Measurements from ENCODE around the gene FES. TPM values are rescaled to one million over a fixed set of nuclear protein-coding genes. Genes with fewer than 3 reads are reported as not detected.
"Not testable (repeated sequence)": the region's sequence is repeated elsewhere in the genome, so short reads cannot be mapped to it uniquely, and the experiment has no call there.

FES gene
- polyA plus RNA-seq, 1 experiment: 5.5 TPM

DNA sequence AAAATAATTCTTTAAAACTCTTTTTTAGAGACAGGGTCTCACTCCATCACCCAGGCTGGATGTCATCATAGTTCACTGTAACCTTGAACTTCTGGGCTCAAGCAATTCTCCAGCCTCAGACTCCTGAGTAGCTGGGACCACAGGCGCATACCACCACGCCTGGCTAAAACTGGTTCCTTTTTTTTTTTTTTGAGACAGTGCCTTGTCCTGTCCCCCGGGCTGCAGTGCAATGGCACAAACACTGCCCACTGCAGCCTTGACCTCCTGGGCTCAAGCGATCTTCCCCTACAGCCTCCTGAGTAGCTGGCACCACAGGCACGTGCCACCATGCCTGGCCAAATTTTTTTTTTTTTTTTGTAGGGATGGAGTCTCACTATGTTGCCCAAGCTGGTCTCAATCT lies 39.6 kb upstream of the FES start:
- H3K4me3 ChIP-seq (ENCODE audit: low read depth, low read length): no peak overlapping the region
- peaks cover 3% of the 10 kb centered on the region for H3K27me3 ChIP-seq (ENCODE audit: control insufficient read depth, insufficient read depth, low read length)
- TF ChIP-seq, protein P1, sequence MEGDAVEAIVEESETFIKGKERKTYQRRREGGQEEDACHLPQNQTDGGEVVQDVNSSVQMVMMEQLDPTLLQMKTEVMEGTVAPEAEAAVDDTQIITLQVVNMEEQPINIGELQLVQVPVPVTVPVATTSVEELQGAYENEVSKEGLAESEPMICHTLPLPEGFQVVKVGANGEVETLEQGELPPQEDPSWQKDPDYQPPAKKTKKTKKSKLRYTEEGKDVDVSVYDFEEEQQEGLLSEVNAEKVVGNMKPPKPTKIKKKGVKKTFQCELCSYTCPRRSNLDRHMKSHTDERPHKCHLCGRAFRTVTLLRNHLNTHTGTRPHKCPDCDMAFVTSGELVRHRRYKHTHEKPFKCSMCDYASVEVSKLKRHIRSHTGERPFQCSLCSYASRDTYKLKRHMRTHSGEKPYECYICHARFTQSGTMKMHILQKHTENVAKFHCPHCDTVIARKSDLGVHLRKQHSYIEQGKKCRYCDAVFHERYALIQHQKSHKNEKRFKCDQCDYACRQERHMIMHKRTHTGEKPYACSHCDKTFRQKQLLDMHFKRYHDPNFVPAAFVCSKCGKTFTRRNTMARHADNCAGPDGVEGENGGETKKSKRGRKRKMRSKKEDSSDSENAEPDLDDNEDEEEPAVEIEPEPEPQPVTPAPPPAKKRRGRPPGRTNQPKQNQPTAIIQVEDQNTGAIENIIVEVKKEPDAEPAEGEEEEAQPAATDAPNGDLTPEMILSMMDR (IDR thresholded peaks at IDR 0.05; ENCODE audit: low read depth, low read length): no peak
- ChIA-PET POLR2A (interaction anchor here (1.1 kb wide), 1 partner anchor 27 kb away, joined by 8 read pairs; no protein-coding TSS in a partner anchor), CTCF (interaction anchor here (0.7 to 1.7 kb wide), 2 partner anchors 76 to 197 kb away, joined by 3 to 7 read pairs; no protein-coding TSS in a partner anchor)
- no peak for DNase-seq (ENCODE audit: low read depth, low spot score)
- H3K27ac ChIP-seq (ENCODE audit: low read depth, low read length): peak overlapping the region; percentile 87
- no peaks in the 10 kb centered on the region for H3K9me3 ChIP-seq (ENCODE audit: control insufficient read depth, insufficient read depth, low read length)

DNA sequence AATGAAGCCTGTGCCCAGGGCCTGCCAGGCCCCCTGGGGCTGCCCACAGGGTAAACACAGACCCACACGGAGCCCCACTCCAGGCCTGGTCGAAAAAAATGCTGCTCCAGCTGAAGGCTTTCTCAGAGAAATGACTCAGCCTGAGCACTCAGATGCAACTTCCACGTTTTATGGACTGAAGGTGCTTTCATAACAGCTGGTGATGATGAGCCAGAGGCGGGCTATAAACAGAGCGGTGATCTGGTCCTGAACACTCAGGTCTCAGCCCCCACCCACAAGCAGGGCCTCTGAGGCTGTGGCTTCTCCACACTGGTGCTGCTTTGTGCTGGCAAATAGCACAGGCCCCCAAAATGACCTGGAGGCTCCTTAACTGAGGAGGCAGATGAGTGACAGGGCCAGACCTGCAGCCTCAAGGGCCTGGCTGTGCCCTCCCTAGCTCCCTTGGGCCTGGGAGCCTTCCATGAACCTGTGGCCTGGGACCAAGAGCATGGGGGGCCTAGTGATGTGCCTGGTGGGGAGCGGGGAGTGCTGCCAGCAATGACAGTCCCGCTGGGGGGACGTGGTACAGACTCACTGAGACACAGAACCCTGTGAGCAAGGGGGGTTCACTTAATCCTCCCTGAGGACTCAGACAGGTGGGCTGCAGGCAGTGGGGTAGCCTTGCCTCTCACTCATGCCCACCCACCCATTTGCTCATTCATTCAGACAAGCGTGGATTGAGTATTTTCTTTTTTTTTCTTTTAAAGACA lies 38.9 kb upstream of the FES start:
- no peaks in the 10 kb centered on the region for H3K9me3 ChIP-seq (ENCODE audit: control insufficient read depth, insufficient read depth, low read length)
- ChIA-PET CTCF (interaction anchor here (0.7 to 1.7 kb wide), 2 partner anchors 76 to 198 kb away, joined by 3 to 7 read pairs; no protein-coding TSS in a partner anchor), POLR2A (interaction anchor here (0.7 to 1.1 kb wide), 2 partner anchors 26 to 39 kb away, joined by 8 to 9 read pairs; no protein-coding TSS in a partner anchor)
- H3K4me3 ChIP-seq (ENCODE audit: low read depth, low read length): no peak overlapping the region
- DNase-seq (ENCODE audit: low read depth, low spot score): peak; percentile 82
- H3K27me3 ChIP-seq (ENCODE audit: control insufficient read depth, insufficient read depth, low read length): peaks cover 3% of the 10 kb centered on the region
- TF ChIP-seq, protein P1 (IDR thresholded peaks at IDR 0.05; ENCODE audit: low read depth, low read length): no peak
- H3K27ac ChIP-seq (ENCODE audit: low read depth, low read length): peak overlapping the region; percentile 87

DNA sequence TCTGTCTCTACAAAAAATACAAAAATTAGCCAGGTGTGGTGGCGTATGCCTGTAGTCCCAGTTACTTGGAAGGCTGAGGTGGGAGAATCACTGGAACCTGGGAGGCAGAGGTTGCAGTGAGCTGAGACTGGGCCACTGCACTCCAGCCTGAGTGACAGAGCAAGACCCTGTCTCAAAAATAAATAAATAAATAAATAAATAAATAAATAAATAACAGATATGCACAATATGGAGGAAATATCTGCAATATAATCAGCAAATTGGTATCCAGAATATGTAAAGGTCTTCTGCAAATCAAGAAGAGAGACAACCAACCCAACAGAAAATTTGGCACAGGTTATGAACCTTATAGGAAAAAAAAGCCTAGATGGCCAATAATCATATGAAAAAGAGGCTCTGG lies 34.9 kb upstream of the FES start:
- H3K4me3 ChIP-seq (ENCODE audit: low read depth, low read length); H3K9me3 ChIP-seq (ENCODE audit: control insufficient read depth, insufficient read depth, low read length); CTCF ChIA-PET; H3K27ac ChIP-seq (ENCODE audit: low read depth, low read length); H3K27me3 ChIP-seq (ENCODE audit: control insufficient read depth, insufficient read depth, low read length); POLR2A ChIA-PET; DNase-seq (ENCODE audit: low read depth, low spot score): not testable (repeated sequence)

DNA sequence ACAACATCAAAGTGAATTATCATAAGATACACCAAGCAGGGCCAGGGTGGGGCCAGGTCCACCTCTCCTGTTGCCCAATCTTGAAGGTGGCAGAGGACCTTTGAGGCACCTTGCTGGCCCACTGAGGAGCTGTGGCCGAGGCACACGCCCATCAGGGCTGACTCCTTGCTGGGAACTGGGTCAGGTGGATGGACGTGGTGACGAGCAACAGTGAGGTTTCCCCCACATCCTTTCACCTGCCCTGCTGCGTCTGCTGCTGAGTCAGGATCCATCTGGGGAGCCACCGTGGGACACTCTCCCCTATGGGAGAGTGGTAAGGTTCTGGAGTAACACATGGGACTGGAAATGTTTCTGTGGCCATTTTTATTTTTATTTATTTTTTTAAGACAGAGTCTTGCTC lies 33.2 kb upstream of the FES start:
- ChIA-PET CTCF (no interaction called here), POLR2A (no interaction called here)
- Histone ChIP-seq H3K27ac (ENCODE audit: low read depth, low read length) (no peak overlapping the region), H3K27me3 (ENCODE audit: control insufficient read depth, insufficient read depth, low read length) (no peaks in the 10 kb centered on the region), H3K4me3 (ENCODE audit: low read depth, low read length) (no peak overlapping the region), H3K9me3 (ENCODE audit: control insufficient read depth, insufficient read depth, low read length) (no peaks in the 10 kb centered on the region)
- DNase-seq (ENCODE audit: low read depth, low spot score): no peak
- TF ChIP-seq, protein P1 (IDR thresholded peaks at IDR 0.05; ENCODE audit: low read depth, low read length): no peak

DNA sequence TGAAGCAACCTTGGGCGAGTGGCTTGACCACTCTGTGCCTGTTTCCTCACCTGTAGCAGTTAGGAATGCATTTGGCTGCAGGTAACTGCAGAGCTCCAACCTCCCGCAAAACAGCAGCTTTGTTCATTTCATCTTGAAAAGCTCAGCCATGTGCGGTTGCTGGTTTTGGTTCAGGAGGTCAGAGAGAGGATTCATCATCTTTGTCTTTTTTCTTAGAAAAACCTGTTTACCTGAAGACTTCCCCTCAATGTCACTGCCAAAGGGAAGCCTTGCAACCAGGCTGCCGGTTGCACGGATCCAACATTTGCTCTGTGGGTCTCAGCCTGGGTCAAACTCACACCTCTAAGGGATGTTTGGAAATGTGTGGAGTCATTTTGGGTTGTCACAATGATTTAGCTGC lies 32.4 kb upstream of the FES start:
- CTCF ChIA-PET: interaction anchor here (0.7 kb wide), 1 partner anchor 40 kb away, joined by 4 read pairs; no protein-coding TSS in a partner anchor
- no peak overlapping the region for H3K27ac ChIP-seq (ENCODE audit: low read depth, low read length)
- TF ChIP-seq, protein P1 (IDR thresholded peaks at IDR 0.05; ENCODE audit: low read depth, low read length): no peak

More for the DNA sequence above, 32.4 kb upstream of the FES start:
- DNase-seq (ENCODE audit: low read depth, low spot score): no peak
- Histone ChIP-seq H3K4me3 (ENCODE audit: low read depth, low read length) (no peak overlapping the region), H3K9me3 (ENCODE audit: control insufficient read depth, insufficient read depth, low read length) (no peaks in the 10 kb centered on the region), H3K27me3 (ENCODE audit: control insufficient read depth, insufficient read depth, low read length) (no peaks in the 10 kb centered on the region)
- POLR2A ChIA-PET: interaction anchor here (0.7 kb wide), 1 partner anchor 122 kb away, joined by 5 read pairs; no protein-coding TSS in a partner anchor

Measured in AG04450 (cell line).